DMS153 (cell line): Measurements from ENCODE around the gene SINHCAF.
"Not testable (repeated sequence)": the region's sequence is repeated elsewhere in the genome, so short reads cannot be mapped to it uniquely, and the experiment has no call there.

ENCODE experiments used
- DNase-seq: peaks from one replicate; lab custom pipeline; 2025; lab: John Stamatoyannopoulos, UW

SINHCAF gene

DNA sequence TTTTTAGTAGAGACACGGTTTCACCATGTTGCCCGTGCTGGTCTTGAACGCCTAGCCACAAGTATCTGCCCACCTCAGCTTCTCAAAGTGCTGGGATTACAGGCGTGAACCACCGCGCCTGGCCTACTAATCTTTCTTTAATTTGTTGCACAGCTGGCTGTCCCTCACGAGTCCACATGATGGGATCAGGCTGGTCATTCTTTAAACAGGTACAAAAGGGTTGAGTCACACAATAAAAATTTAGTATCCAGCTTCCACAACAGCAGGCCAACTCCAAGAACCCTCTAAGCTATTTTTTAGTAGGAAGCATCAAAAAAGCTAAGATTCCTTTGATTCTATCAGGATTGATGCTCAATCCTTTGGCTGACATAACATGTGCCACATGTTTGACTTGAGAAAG, 17.8 kb downstream of the SINHCAF start:
- no peak for DNase-seq

DNA sequence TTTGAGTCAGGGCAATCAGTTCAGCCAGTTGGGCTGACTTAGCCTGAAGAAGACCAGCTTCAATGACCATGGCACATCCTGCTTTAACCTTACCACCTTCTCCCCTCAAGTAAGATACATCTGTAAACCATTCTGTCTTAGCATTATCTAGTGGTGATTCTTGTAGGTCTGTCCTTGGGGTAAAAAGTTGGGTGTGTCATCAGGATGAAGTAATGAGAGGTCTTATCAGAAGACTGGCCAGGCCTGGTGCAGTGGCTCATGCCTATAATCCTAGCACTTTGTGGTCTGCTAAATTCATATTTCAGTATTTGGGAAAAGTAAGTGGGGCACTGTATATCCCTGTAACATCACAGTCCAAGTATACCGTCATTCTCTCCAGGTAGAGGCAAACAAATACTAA, 19.1 kb downstream of the SINHCAF start:
- DNase-seq, result no peak

DNA sequence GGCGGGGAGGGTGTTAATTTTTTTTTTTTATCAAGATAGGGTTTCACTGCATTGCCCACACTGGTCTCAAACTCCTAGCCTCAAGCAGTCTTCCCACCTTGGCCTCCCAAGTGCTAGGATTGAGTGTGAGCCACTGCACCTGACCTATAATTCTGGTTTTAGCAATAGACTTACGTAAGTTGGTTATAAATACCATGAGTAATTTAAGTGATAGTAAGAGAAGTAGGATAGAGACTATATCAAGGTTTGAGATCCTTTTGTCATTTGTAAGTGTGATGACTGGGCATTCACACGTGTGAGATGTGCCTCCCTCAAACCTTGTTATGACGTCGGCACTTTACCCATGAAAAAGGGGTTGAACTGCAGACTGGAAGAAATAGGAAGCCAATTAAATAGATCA, 22.5 kb downstream of the SINHCAF start:
- no peak for DNase-seq

DNA sequence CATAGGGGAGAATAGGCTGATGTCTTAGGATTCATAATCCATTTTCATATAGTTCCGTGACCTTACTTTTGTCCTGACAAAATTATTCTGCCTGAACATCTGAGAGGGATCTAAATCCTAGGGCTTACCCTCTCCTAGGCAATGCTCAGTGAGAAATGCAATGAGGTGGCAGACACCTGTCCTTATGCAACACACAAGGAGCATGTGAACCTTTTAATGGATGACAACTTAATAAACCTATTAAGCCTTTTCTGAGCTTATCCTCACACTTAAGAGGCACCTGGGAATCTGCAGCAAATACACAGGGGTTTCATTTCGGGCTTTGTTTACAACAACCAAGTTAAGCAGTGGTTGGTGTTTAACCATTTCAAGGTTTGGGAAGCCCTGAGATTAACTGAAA, 24.6 kb downstream of the SINHCAF start:
- DNase-seq, result no peak

DNA sequence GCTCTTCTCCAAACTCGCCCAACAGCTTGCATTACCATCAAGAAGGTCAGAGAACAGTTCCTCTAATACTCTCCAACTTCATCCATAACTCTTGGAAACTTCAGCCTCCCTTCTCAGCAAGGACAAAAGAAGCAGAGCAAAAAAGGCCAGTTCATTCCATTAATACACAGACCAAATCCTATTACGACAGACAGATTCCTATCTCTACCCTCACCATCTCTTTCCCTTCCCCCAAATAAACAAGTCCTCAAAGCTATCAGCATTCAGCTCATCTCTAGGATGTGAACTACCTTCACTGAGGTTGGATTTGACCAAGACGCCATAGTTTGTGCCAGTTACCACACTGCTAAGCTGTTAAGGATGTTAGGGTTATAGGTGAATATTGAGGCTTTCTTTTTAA, 25.2 kb downstream of the SINHCAF start:
- DNase-seq, result no peak

DNA sequence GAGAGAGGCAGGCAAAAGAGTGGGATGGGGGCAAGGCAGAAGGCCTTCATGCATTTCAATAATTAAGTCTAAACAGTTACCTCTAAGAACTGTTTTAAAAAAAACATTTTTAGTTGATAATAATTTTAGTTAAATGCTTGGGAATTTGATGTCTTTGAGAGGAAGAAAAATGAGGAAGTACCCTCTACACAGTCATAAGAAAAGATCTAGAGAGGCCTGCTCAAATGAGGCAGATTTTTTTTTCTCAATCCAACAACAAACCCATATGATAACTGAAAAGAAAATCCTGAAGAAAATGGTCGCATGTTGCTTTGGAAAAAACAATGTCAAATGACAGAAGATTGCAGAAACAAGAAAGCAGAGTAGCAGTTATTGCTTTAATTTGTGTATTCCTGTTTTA, 25.6 kb downstream of the SINHCAF start:
- DNase-seq, result no peak

DNA sequence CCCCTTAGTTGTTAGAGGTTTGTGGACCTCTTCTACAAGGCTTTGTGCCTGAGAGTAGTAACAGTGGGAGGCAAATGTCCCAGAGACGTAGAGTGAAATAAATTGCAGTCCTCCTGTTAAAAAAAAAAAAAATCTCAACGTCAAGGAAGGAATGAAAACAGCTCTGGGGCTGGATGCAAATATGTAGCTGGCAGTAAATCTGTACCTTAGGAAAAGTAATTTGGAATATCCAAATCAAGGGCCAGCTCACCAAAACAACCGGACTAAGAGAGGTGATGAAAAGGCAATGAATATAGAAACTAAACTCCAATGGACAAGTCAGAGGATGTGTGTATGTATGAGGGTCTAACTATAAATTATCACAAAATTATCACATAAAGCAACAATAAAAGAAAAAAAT, 27.0 kb downstream of the SINHCAF start:
- DNase-seq, result no peak

DNA sequence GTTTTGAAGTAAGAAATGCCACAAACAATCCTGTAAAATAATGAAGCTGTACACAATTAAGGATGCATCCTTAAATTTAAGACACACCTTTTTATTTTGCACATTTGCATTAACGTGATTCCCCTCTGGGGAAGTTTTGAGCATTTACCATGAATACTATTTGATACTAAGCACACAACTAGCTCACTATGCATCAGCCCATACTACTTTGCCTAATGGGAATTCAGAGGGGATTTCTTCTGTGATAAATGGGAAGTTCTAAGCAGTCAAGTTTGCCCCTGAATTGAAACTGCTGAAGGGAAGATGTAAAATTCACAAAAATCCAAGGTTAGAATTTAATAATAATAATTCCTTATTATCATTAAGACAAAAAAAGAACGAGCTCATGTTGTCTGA, 27.4 kb downstream of the SINHCAF start:
- DNase-seq, result no peak

DNA sequence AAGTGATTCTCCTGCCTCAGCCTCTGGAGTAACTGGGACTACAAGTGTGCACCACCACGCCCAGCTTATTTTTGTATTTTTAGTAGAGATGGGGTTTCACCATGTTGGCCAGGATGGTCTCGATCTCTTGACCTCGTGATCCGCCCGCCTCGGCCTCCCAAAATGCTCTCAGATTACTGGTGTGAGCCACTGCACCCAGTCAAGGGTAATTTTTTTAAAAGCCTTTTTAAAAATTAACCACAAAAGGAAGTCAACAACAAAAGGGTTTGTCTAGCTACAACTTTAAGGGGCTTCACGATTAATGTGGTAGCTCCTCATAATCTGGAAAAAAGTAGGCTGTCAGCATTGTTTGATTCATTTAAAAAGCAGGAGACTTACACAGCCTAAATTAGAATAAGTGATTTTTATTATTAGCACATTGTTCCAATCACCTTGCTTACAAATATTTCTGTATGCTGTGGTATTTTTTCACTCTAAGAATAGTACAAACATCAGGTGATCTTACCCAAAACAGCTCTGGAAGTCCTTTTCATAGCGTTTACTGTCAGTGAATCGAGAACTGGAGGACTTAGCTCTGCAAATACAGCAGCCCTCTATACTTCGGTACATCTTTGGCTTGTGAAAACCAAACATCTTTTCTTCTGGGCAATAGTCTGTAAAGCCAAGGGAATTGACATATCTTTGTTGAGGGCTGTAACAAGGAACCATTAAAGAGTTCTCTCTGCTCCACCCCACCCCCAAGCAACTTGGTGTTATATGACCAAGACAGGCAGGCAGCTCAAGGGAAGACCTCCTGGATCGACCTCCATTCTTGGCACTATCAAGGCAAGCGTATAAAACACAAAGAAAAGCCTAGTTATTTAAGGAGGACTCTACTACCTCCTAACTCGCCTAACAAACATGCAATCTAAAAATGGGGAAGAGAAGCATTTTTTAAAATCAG, 28.1 kb downstream of the SINHCAF start:
- no peak for DNase-seq

DNA sequence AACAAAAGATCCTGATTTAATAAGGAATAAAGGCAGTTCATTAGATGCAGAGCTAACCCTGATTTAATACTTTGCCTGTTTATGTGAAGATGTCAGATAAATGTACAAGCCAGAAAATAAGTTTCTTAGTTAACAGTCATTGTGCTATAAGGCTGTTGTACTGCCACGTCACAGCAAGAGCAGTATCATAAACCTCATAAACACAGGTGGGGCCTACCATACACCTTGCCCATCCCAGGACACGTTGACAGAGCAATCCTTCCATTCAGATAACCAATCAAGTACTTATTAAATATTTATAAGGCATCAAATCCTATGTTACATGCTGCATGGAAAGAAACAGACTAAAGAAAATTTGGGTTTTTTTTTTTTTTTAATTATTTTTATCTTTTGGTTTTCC, 36.5 kb downstream of the SINHCAF start:
- DNase-seq, result no peak

DNA sequence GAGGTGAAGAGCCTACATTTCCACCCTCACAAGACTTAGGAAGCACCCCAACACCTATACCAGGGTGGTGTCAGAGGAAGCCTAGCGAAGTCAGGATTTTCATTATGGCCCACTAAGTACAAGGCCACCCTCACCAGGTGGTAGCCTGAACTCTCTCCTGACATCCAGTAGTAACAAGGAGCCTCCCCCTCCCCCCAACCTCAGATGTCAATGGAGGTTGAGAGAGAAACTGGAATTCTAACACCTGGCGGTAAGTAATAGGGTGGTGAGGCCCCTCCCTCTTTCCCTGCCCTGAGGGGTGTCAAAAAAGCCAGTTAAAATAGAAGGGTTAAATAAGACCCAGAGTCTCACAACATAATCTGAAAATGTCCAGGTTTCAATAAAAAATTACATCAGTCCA, 37.6 kb downstream of the SINHCAF start:
- no peak for DNase-seq

DNA sequence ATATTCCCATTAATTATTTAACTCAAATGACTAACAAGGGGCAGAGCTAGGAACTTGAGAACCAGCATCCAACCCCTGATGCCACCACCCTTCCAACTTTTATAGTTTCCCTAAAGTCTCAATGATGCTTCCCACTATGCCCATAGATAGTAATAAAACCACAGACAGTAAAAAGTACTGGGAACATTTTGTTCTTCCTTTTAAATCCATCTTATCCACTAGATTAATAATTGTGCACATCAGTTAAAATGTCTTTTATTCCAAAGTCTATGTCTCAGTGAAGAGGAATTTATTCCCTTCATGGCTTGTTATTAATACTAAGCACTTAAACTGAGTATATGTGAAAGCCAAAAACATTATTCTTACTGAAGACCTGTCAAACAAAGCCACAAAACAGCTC, 45.8 kb downstream of the SINHCAF start:
- no peak for DNase-seq

DNA sequence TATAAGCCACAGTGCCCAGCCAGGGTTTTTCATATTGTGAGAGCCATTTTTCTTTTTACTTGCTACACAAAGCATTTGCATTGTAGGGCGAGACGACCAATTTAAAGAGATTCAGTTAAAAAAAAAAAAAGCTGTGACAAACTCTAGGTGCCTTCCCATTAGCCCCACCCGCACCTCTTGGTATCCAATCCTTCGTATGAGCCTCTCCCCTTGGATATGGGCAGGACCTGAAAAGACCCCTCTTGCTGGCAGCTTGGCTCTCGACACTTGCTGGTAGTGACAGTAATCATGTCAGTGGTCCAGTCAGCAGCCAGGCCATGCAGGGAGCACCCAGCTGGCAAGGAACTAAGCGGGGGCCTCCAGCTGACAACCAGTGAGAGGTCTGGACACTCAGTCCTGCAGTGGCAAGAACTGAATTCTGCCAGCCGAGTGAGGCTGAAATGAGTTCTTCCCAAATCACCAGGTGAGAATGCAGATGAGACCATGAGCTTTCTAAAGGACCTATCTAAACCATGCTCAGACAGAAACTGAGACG, 46.5 kb downstream of the SINHCAF start:
- no peak for DNase-seq

DNA sequence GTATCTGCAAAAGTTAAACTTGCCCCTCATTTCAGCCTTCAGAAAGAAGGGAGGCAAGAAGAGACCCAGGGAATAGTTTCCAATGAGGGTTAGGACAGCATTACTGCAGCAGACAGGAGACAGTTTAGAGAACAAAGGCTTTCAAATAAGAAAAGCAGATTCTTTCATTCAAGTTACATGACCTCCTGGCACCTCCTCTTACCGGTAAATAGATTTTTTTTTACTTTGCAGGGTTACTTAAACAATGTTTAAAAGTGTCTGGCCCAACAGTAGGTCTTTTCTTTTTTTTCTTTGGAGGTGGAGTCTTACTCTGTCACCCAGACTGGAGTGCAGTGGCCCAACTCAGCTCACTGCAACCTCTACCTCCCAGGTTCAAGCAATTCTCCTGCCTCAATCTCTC, 47.1 kb downstream of the SINHCAF start:
- DNase-seq, result no peak

DNA sequence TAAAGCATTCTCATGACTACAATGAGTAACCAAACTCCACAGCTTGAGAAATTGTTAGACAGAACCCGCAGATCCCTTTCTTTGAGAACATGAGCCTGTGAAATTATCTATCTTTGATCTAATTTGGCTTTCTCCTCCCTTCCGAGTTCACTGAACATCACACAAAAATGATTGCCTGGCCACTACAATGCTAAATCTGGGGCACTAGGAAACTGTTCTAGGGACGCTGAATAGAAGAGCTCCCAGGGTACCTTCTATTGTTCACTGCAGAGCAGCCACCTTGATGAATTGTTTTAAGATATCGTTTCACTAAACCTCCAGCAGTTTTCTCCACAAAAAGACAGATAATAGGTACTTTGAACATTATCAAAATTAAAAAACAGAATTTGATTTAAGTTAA, 47.5 kb downstream of the SINHCAF start:
- DNase-seq, result no peak

DNA sequence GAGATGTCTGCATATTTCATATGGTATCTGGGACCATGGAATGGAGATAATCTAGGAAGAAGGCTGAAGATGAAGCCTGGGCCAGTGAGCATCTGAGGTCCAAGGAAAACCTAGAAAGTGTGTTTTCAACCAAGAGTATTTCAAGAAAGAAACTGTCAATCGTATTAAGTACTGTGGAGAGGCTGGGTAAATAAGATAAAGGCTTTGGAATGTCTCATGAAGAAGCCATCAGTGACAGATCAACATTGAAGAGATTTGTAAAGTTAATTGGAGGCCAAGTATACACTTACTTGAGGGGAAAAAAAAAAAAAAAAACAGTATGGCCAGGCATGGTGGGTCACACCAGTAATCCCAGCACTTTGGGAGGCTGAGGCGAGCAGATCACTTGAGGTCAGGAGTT, 48.9 kb downstream of the SINHCAF start:
- DNase-seq, result no peak

DNA sequence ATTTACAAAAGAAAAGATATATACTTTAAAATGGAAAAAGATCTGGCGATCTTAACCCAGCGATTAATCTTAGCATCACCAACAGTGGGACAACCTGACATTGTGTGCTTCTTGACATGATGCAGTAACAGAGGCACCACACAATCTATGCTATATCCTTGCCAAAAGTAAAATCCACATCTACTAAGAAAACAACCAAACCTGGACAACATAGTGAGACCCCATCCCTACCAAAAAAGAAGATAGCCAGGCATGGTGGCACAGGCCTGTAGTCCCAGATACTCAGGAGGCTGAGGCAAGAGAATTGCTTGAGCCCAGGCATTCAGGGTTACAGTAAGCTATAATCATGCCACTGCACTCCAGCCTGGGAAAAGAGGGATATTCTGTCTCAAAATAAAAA, 50.5 kb downstream of the SINHCAF start:
- no peak for DNase-seq

DNA sequence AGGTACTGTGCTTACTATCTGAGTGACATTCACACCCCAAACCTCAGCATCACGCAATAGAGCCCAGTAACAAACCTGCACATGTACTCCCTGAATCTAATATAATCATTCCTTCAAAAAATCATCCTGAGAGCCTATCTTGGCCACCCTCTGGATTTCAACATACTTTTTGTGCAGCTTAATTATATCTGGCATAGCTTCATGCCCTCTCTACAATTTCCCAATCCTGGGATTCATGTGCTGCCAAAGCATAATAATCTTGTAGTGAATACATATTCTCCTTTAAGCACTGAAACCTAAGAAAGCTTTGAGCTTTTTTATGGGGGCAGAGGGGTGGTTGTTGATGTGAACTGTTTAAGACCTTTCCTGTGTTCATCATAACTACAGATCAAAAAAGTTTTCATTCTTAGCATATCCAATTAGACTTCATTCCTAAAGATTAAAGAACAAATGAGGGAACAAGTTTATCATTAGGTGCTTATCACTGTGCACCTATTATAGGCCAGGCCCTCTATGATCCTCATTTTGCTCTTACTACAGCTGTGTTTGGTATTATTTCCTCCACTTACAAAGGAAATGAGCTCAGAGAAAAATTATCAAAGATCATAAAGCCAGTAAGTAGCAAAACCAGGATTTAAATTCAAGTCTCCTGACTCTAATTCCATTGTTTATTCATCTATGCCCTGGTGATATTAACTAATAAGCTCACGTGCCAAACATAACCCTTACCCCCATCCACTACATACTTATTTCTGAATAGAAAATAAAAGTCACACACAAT, 51.2 kb downstream of the SINHCAF start:
- DNase-seq, result no peak

DNA sequence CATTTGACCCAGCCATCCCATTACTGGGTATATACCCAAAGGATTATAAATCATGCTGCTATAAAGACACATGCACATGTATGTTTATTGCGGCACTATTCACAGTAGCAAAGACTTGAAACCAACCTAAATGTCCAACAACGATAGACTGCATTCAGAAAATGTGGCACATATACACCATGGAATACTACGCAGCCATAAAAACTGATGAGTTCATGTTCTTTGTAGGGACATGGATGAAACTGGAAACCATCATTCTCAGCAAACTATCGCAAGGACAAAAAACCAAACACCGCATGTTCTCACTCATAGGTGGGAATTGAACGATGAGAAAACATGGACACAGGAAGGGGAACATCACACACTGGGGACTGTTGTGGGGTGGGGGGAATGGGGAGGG, 52.2 kb downstream of the SINHCAF start:
- not testable (repeated sequence) for DNase-seq

DNA sequence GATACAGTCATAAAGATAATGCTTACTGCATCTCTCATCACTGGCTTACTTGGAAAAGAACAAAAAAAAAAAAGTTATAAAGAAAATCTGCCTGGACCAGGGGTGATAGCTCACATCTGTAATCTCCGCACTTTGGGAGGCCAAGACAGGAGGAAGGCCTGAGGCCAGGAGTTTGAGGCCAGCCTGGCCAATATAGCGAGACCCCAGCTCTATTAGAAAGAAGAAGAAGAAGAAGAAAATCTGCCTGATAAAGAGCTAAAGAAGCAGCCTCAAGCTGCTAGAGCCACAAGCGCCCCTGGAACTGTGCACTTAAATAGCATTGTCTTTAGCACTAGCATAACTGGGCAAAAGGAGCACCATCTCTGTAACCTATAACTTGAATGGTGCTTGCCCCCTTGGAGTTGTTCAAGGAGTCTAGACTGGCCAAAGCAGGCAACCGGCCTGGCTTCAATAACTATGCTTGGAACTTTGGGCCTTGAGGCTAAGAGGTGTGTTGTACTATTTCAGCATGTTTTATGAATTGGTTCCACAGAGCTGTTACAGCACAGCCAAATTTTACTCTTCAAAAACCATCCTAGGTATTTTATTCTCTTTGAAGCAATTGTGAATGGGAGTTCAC, 53.2 kb downstream of the SINHCAF start:
- DNase-seq, result no peak

DNA sequence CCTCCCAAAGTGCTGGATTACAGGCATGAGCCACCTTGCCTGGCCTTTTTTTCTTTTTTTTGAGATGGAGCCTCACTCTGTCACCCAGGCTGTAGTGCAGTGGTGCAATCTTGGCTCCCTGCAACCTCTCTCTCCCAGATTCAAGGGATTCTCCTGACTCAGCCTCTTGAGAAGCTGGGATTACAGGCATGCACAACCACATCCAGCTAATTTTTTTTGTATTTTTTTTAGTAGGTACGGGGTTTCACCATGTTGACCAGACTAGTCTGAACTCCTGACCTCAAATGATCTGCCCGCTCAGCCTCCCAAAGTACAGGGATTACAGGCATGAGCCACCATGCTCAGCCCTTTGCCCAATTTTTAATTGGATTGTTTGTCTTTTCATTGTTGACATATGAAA, 58.0 kb downstream of the SINHCAF start:
- DNase-seq, result no peak

DNA sequence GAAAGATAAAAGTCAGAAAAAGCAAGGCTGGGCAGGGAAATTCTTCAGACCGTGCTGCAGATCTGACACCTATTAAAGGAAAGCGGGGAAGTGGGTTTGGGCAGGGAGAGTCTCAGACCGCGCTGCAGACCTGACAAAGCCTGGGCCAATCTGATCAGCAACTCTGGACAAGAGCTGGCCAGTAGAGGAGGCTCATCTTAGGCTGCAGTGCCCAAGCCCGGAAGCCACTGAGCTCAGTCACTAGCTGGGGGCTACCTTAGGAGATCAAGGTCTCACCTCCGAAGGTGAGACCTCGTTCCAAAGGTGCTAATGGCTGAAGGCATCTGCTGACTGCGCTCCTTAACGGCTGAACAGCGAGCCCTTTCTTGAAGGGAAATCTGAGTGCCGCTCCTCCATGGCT, 60.2 kb downstream of the SINHCAF start:
- no peak for DNase-seq

DNA sequence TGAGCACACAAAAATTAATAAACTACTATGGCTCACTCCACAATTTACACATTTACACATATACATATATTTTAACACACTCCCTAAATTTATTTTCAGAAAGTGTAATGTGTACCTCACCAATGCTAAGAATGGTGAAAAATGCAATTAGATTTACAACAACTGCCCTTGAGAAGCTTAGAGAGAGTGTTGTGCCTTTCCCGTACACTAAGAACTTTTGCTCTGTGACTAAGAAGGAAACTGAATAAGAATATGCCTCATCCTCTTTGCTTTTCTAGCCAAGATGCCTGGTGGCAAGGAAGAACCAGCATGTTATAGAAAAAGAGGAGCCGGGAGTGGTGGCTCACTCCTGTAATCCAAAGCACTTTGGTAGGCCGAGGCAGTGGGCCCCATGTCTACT, 62.3 kb downstream of the SINHCAF start:
- DNase-seq, result no peak
